GM12878 (cell line): ENCODE data around the gene TTYH3. TPM values are rescaled to one million over a fixed set of nuclear protein-coding genes. Genes with fewer than 3 reads are reported as not detected.

Source experiments
- CREB1 ChIP-seq: IDR thresholded peaks from 2 replicates; pipeline ENCODE4 v1.6.1; 2012; ENCODE audit warnings: low read depth, mild to moderate bottlenecking, inconsistent platforms
- CREM ChIP-seq: IDR thresholded peaks from 2 replicates; pipeline ENCODE4 v1.6.1; 2014; ENCODE audit warnings: antibody characterized with exemption, low read depth
- ELK1 ChIP-seq: IDR thresholded peaks from 2 replicates; pipeline ENCODE4 v1.6.1; 2012; ENCODE audit warnings: low read depth, low read length, improper control_type of control experiment
- IRF4 ChIP-seq: IDR thresholded peaks from 2 replicates; pipeline ENCODE4 v1.6.1; 2011; ENCODE audit warnings: low read depth, low read length
- LARP7 ChIP-seq: fragments of 450-650 bp; IDR thresholded peaks from 2 replicates; pipeline ENCODE4 v1.6.1; 2017; ENCODE audit warnings: mild to moderate bottlenecking
- MLLT1 ChIP-seq: fragments of 450-650 bp; IDR thresholded peaks from 2 replicates; pipeline ENCODE4 v1.6.1; 2016; ENCODE audit warnings: mild to moderate bottlenecking
- MYC ChIP-seq: IDR thresholded peaks from 2 replicates; pipeline ENCODE4 v1.6.1; 2011; ENCODE audit warnings: mild to moderate bottlenecking, low read length, moderate library complexity, inconsistent platforms; ENCODE audit not compliant: insufficient read depth, insufficient replicate concordance, insufficient read length, severe bottlenecking
- NFIC ChIP-seq: IDR thresholded peaks from 2 replicates; pipeline ENCODE4 v1.6.1; 2012; ENCODE audit warnings: low read depth, mild to moderate bottlenecking, inconsistent platforms, low read length, moderate library complexity
- NFXL1 ChIP-seq: fragments of 450-650 bp; IDR thresholded peaks from 2 replicates; pipeline ENCODE4 v1.6.1; 2017; ENCODE audit warnings: antibody characterized with exemption, mild to moderate bottlenecking, borderline replicate concordance
- NKRF ChIP-seq: fragments of 450-650 bp; conservative IDR thresholded peaks from 2 replicates; pipeline ENCODE4 v1.6.1; 2017; ENCODE audit warnings: mild to moderate bottlenecking, moderate library complexity
- NR2F1 ChIP-seq: fragments of 450-650 bp; conservative IDR thresholded peaks from 2 replicates; pipeline ENCODE4 v1.6.1; 2017; ENCODE audit warnings: mild to moderate bottlenecking
- PKNOX1 ChIP-seq: fragments of 450-650 bp; IDR thresholded peaks from 2 replicates; pipeline ENCODE4 v1.6.1; 2016; ENCODE audit warnings: mild to moderate bottlenecking
- POLR2A ChIP-seq: IDR thresholded peaks from 2 replicates; pipeline ENCODE4 v1.6.1; 2011; ENCODE audit warnings: low read depth, mild to moderate bottlenecking, low read length
- POU2F2 ChIP-seq: IDR thresholded peaks from 3 replicates; pipeline ENCODE4 v1.6.1; 2011; ENCODE audit warnings: low read depth, mild to moderate bottlenecking, low read length, borderline replicate concordance
- RUNX3 ChIP-seq: IDR thresholded peaks from 2 replicates; pipeline ENCODE4 v1.6.1; 2012; ENCODE audit warnings: low read length, inconsistent platforms
- SMAD1 ChIP-seq: fragments of 450-650 bp; IDR thresholded peaks from 2 replicates; pipeline ENCODE4 v1.6.1; 2018; ENCODE audit warnings: mild to moderate bottlenecking, low read depth; ENCODE audit not compliant: partially characterized antibody
- SMAD5 ChIP-seq: IDR thresholded peaks from 2 replicates; pipeline ENCODE4 v1.6.1; 2016; ENCODE audit warnings: antibody characterized with exemption, low read depth
- SMARCA5 ChIP-seq: fragments of 450-650 bp; IDR thresholded peaks from 2 replicates; pipeline ENCODE4 v1.6.1; 2017; ENCODE audit warnings: mild to moderate bottlenecking
- TCF7 ChIP-seq: IDR thresholded peaks from 2 replicates; pipeline ENCODE4 v1.6.1; 2014; ENCODE audit warnings: antibody characterized with exemption, borderline replicate concordance
- YBX1 ChIP-seq: fragments of 450-650 bp; IDR thresholded peaks from 2 replicates; pipeline ENCODE4 v1.6.1; 2016; ENCODE audit warnings: antibody characterized with exemption
- ZBTB40 ChIP-seq: fragments of 450-650 bp; IDR thresholded peaks from 2 replicates; pipeline ENCODE4 v1.6.1; 2016; ENCODE audit warnings: mild to moderate bottlenecking, moderate library complexity, borderline replicate concordance
- polyA plus RNA-seq, 11 experiments: library from polyadenylated mRNA; depleted of rRNA in 4 of 11; unstranded in 6 of 11; stranded (reverse) in 5 of 11; fragments of >200 nt; fragmentation: Nextera tagmentation in 4 of 11; fragmentation: Illumina TruSeq in 1 of 11; extraction: Ambion mirVana in 4 of 11; extraction: Trizol in 1 of 11; gene quantifications; 1 replicate in 1 of 11; 2 replicates in 10 of 11; pipeline versions ENCODE4 v1.2.1 to v1.2.3, GENCODE V29; 2011 to 2016; ENCODE audit warnings: inconsistent platforms in 2 of 11, missing spikeins in 2 of 11, low read depth in 1 of 11
- total RNA-seq, 4 experiments: library from RNA; depleted of rRNA in 3 of 4; stranded (reverse); fragments of >200 nt in 3 of 4; fragmentation: Illumina TruSeq in 1 of 4; extraction: Trizol in 1 of 4; gene quantifications; 2 replicates each; pipeline versions ENCODE4 v1.2.1 to v1.2.3, GENCODE V29; 2013 to 2021

Gene TTYH3
- total and polyA plus RNA-seq, 10 of the 15 experiments (the other 5 are each of a cell fraction or from before 2014, with no cell fraction given) = 0.79 to 71.4 (median 10.5) TPM

- TF ChIP-seq NKRF = no peak
- TF ChIP-seq TCF7 = no peak
- no peak for TF ChIP-seq SMARCA5
- TF ChIP-seq LARP7 = peak; percentile 51
- no peak for TF ChIP-seq NFIC
- no peak for TF ChIP-seq ELK1
- peak; percentile 40; the same call in 1 of the 2 replicates for TF ChIP-seq MLLT1
- peak; percentile 78 for TF ChIP-seq NR2F1
- TF ChIP-seq IRF4 = no peak
- no peak for TF ChIP-seq ZBTB40
- TF ChIP-seq PKNOX1 = peak; percentile 63
- TF ChIP-seq RUNX3 = peak; percentile 91
- peak; percentile 55; the same call in 1 of the 3 replicates for TF ChIP-seq POU2F2
- no peak for TF ChIP-seq SMAD5
- no peak for TF ChIP-seq YBX1
- no peak for TF ChIP-seq NFXL1
- no peak for TF ChIP-seq MYC
- 0 out of 2 replicates have a peak, but pooled peaks have one; percentile 2 for TF ChIP-seq POLR2A
- TF ChIP-seq CREM = peak; percentile 28; the same call in 1 of the 2 replicates
- TF ChIP-seq CREB1 = 0 out of 2 replicates have a peak, but pooled peaks have one; percentile 41
- no peak for TF ChIP-seq SMAD1
Observed at GRCh38 chr7:2710901-2711551, 79.2 kb downstream of the TTYH3 start (continued).
